OCI-LY1 (cell line): ENCODE data around the gene CARMIL1.

Experiments
- CTCF ChIP-seq: fragments of 200-600 bp; sonication (generic), shearing (Covaris generic); IDR thresholded peaks from 2 replicates; pipeline ENCODE4 v1.5.1; 2017; ENCODE audit warnings: mild to moderate bottlenecking, antibody characterized with exemption, low read length, moderate library complexity, mixed read lengths
- EZH2 ChIP-seq: fragments of 200-600 bp; sonication (generic), shearing (Covaris generic); IDR thresholded peaks from 2 replicates; pipeline ENCODE4 v1.8.0; 2017; ENCODE audit warnings: borderline replicate concordance, mixed run types, mild to moderate bottlenecking, antibody characterized with exemption, low read length, moderate library complexity, mixed read lengths

GRCh38 chr6:25615471-25615870, 336.3 kb downstream of the CARMIL1 start:
- TF ChIP-seq CTCF (no peak), EZH2 (no peak)
